ENCODE measurements around the gene MAN2A2. TPM values are rescaled to one million over a fixed set of nuclear protein-coding genes. Genes with fewer than 3 reads are reported as not detected.

The MAN2A2 gene
- total RNA-seq, 4 donors from 2014 or later = 51.3 to 91.9 (median 62.2) TPM

- H3K27me3 ChIP-seq = no peaks in the 10 kb centered on the region
- no peaks in the 10 kb centered on the region for H3K9me3 ChIP-seq
- TF ChIP-seq POLR2AphosphoS5 (IDR thresholded peaks at IDR 0.05) (no peak), POLR2A (IDR thresholded peaks at IDR 0.05) (no peak), EP300 (IDR thresholded peaks at IDR 0.05) (no peak)
- TF ChIP-seq, protein P1, sequence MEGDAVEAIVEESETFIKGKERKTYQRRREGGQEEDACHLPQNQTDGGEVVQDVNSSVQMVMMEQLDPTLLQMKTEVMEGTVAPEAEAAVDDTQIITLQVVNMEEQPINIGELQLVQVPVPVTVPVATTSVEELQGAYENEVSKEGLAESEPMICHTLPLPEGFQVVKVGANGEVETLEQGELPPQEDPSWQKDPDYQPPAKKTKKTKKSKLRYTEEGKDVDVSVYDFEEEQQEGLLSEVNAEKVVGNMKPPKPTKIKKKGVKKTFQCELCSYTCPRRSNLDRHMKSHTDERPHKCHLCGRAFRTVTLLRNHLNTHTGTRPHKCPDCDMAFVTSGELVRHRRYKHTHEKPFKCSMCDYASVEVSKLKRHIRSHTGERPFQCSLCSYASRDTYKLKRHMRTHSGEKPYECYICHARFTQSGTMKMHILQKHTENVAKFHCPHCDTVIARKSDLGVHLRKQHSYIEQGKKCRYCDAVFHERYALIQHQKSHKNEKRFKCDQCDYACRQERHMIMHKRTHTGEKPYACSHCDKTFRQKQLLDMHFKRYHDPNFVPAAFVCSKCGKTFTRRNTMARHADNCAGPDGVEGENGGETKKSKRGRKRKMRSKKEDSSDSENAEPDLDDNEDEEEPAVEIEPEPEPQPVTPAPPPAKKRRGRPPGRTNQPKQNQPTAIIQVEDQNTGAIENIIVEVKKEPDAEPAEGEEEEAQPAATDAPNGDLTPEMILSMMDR (IDR thresholded peaks at IDR 0.05) = no peak
- H3K4me1 ChIP-seq = no peaks in the 10 kb centered on the region
- no peak overlapping the region for H3K4me3 ChIP-seq
- peaks cover 97% of the 10 kb centered on the region for H3K36me3 ChIP-seq
- WGBS = 85% methylated on average over 5 of the region's 8 CpGs
- H3K27ac ChIP-seq = no peak overlapping the region
- DNase-seq (ENCODE audit: low spot score in 2 of 2) = no peak
Observed at GRCh38 chr15:90909976-90910375, 6.9 kb downstream of the MAN2A2 start.

DNA sequence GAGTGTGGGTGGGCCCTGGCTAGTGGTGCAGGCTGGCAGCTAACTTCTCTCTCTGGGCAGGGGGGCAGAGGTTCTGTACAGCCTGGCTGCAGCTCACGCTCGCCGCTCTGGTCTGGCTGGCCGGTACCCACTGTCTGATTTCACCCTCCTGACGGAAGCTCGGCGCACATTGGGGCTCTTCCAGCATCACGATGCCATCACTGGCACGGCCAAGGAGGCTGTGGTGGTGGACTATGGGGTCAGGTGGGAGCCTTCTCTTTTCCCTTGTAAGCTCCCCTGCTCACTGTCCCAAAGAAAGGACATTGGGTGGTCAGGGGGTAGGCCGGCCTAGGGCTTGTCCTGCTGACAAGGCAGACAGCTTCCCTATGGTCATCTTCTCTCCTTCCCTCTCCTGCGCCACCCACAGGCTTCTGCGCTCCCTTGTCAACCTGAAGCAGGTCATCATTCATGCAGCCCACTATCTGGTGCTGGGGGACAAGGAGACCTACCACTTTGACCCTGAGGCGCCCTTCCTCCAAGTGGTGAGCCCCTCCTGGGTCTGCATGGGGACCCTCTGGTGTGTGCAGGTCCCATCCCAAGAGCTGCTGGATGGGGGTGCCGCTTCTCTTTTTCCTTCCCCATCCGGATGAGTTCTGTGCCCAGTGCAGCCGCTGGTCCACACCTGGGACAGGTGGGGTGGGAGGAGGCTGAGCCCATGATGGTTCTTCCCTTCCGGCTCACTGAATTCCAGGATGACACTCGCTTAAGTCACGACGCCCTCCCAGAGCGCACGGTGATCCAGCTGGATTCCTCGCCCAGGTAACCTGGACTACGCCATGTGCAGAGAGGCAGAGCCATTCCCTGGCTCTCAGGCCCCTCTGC is 7.6 kb downstream of the MAN2A2 start:
- WGBS = 95% methylated on average over 20 of the region's 24 CpGs
- H3K36me3 ChIP-seq = peaks cover 99% of the 10 kb centered on the region

GRCh38 chr15:90911302-90911623 is 8.2 kb downstream of the MAN2A2 start:
- TF ChIP-seq POLR2A (IDR thresholded peaks at IDR 0.05) (no peak), EP300 (IDR thresholded peaks at IDR 0.05) (no peak), POLR2AphosphoS5 (IDR thresholded peaks at IDR 0.05) (no peak)
- H3K4me3 ChIP-seq = no peak overlapping the region
- DNase-seq (ENCODE audit: low spot score in 2 of 2) = no peak
- H3K27ac ChIP-seq = no peak overlapping the region
- no peaks in the 10 kb centered on the region for H3K27me3 ChIP-seq
- H3K4me1 ChIP-seq = no peaks in the 10 kb centered on the region
- peaks cover 99% of the 10 kb centered on the region for H3K36me3 ChIP-seq
- WGBS = 94% methylated on average over 18 of the region's 19 CpGs
- H3K9me3 ChIP-seq = no peaks in the 10 kb centered on the region

More for the DNA sequence above, 7.6 kb downstream of the MAN2A2 start:
- no peaks in the 10 kb centered on the region for H3K4me1 ChIP-seq
- DNase-seq (ENCODE audit: low spot score in 2 of 2) = no peak
- no peak overlapping the region for H3K4me3 ChIP-seq
- H3K27ac ChIP-seq = no peak overlapping the region
- H3K9me3 ChIP-seq = no peaks in the 10 kb centered on the region
- H3K27me3 ChIP-seq = no peaks in the 10 kb centered on the region
- TF ChIP-seq POLR2A (IDR thresholded peaks at IDR 0.05) (no peak), POLR2AphosphoS5 (IDR thresholded peaks at IDR 0.05) (no peak)
- TF ChIP-seq, protein P1 (IDR thresholded peaks at IDR 0.05) = no peak

DNA sequence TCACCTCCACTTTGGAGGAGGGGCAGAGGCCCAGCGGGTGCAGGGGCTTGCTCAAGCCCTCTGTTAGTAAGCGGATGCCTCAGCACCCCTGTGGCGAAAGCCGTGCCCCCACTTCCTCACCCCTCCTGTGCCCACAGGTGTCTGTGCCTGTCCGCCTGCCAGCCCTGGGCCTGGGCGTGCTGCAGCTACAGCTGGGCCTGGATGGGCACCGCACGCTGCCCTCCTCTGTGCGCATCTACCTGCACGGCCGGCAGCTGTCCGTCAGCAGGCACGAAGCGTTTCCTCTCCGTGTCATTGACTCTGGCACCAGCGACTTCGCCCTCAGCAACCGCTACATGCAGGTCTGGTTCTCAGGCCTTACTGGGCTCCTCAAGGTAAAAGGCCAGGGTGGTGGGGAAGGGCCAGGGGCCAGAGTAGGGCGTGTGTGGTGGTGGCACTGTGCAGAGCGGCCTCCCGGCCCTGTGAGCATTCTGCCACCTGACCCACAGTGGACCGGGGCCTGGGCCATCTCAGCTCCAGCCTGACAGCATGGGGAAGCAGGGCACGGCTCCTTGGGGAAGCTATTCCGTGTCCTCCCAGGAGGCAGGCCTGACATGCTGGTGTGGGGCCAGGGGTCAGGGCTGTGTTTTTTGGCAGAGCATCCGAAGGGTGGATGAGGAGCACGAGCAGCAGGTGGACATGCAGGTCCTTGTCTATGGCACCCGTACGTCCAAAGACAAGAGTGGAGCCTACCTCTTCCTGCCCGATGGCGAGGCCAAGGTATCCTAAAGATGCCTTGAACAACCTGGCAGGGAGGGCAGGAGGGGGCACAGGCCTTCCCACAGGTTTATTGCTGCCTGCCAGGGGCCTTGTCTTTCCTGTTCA is 9.0 kb downstream of the MAN2A2 start:
- no peak for TF ChIP-seq POLR2AphosphoS5 (IDR thresholded peaks at IDR 0.05)
- no peak for TF ChIP-seq EP300 (IDR thresholded peaks at IDR 0.05)
- no peak for TF ChIP-seq POLR2A (IDR thresholded peaks at IDR 0.05)
- TF ChIP-seq, protein P1 (IDR thresholded peaks at IDR 0.05) = no peak
- Histone ChIP-seq H3K4me1 (no peaks in the 10 kb centered on the region), H3K27ac (no peak overlapping the region), H3K36me3 (peaks cover 99% of the 10 kb centered on the region), H3K4me3 (no peak overlapping the region), H3K27me3 (no peaks in the 10 kb centered on the region), H3K9me3 (no peaks in the 10 kb centered on the region)
- DNase-seq (ENCODE audit: low spot score in 2 of 2) = no peak
- 93% methylated on average over 28 of the region's 30 CpGs for WGBS

DNA sequence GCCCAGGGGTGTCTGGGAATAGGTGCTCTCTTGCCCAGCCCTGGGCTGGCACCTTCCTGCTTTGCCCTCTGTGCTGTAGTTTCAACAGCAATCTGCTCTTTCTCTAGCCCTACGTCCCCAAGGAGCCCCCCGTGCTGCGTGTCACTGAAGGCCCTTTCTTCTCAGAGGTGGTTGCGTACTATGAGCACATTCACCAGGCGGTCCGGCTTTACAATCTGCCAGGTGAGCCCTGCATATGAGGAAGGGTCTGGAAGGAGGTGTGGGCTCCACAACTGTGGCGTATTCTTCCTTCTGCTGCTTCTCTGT is 9.6 kb downstream of the MAN2A2 start:
- no peak overlapping the region for H3K27ac ChIP-seq
- WGBS = 90% methylated on average over 7 of the region's 7 CpGs
- no peaks in the 10 kb centered on the region for H3K4me1 ChIP-seq
- TF ChIP-seq POLR2AphosphoS5 (IDR thresholded peaks at IDR 0.05) (no peak), POLR2A (IDR thresholded peaks at IDR 0.05) (no peak), EP300 (IDR thresholded peaks at IDR 0.05) (no peak)
- TF ChIP-seq, protein P1 (IDR thresholded peaks at IDR 0.05) = no peak
- no peak overlapping the region for H3K4me3 ChIP-seq
- DNase-seq (ENCODE audit: low spot score in 2 of 2) = no peak
- H3K36me3 ChIP-seq = peaks cover 99% of the 10 kb centered on the region
- H3K9me3 ChIP-seq = no peaks in the 10 kb centered on the region
- no peaks in the 10 kb centered on the region for H3K27me3 ChIP-seq
